H9 (cell line): ENCODE results near the gene NVL. TPM values are rescaled to one million over a fixed set of nuclear protein-coding genes. Genes with fewer than 3 reads are reported as not detected.

Source experiments
- DNase-seq: peaks from one replicate; pipeline ENCODE4 v3.0.0-alpha.2; 2017
- H2AFZ ChIP-seq: one replicate; pipeline ENCODE4 v1.6.1; 2013; ENCODE audit warnings: mild to moderate bottlenecking, low read length, control low read depth, moderate library complexity
- H2AK5ac ChIP-seq: 2 replicates; pipeline ENCODE4 v1.6.1; 2013; ENCODE audit warnings: low read length, control low read depth, mixed read lengths; ENCODE audit not compliant: insufficient read length
- H2BK120ac ChIP-seq: one replicate; pipeline ENCODE4 v1.6.1; 2013; ENCODE audit warnings: low read depth, mild to moderate bottlenecking, low read length, control low read depth, inconsistent platforms; ENCODE audit not compliant: poor library complexity, severe bottlenecking
- H2BK12ac ChIP-seq: 2 replicates; pipeline ENCODE4 v1.6.1; 2013; ENCODE audit warnings: low read length, control low read depth, mixed read lengths, low read depth; ENCODE audit not compliant: insufficient read length
- H2BK15ac ChIP-seq: 2 replicates; pipeline ENCODE4 v1.6.1; 2013; ENCODE audit warnings: low read depth, low read length, control low read depth
- H2BK20ac ChIP-seq: one replicate; pipeline ENCODE4 v1.6.1; 2013; ENCODE audit warnings: low read depth, mild to moderate bottlenecking, low read length, control low read depth, inconsistent platforms; ENCODE audit not compliant: poor library complexity, severe bottlenecking
- H2BK5ac ChIP-seq: 2 replicates; pipeline ENCODE4 v1.6.1; 2013; ENCODE audit warnings: low read length, control low read depth, mixed read lengths; ENCODE audit not compliant: insufficient read length
- H3K14ac ChIP-seq: 2 replicates; pipeline ENCODE4 v1.6.1; 2013; ENCODE audit warnings: low read length, control low read depth; ENCODE audit not compliant: insufficient read depth
- H3K18ac ChIP-seq: 2 replicates; pipeline ENCODE4 v1.6.1; 2013; ENCODE audit warnings: low read depth, mild to moderate bottlenecking, mixed read lengths, low read length, control low read depth; ENCODE audit not compliant: insufficient read length
- H3K23ac ChIP-seq: 2 replicates; pipeline ENCODE4 v1.6.1; 2013; ENCODE audit warnings: low read length, control low read depth, mixed read lengths, low read depth; ENCODE audit not compliant: insufficient read length
- H3K23me2 ChIP-seq: 2 replicates; pipeline ENCODE4 v1.6.1; 2013; ENCODE audit warnings: low read depth, mild to moderate bottlenecking, mixed read lengths, low read length, control low read depth; ENCODE audit not compliant: insufficient read length, poor library complexity, severe bottlenecking
- H3K27ac ChIP-seq: 2 replicates; pipeline ENCODE4 v1.5.1; 2013; ENCODE audit warnings: low read length, control low read depth, mixed read lengths, low read depth; ENCODE audit not compliant: insufficient read length
- H3K27me3 ChIP-seq: 2 replicates; pipeline ENCODE4 v1.6.1; 2013; ENCODE audit warnings: low read length, control low read depth, inconsistent platforms; ENCODE audit not compliant: insufficient read depth
- H3K4ac ChIP-seq: 2 replicates; pipeline ENCODE4 v1.6.1; 2013; ENCODE audit warnings: low read depth, mild to moderate bottlenecking, control low read depth, inconsistent platforms, low read length, moderate library complexity
- H3K4me1 ChIP-seq: 2 replicates; pipeline ENCODE4 v1.6.1; 2013; ENCODE audit warnings: low read length, control low read depth, inconsistent platforms; ENCODE audit not compliant: insufficient read depth
- H3K4me2 ChIP-seq: 2 replicates; pipeline ENCODE4 v1.6.1; 2013; ENCODE audit warnings: low read length, control low read depth, mixed read lengths; ENCODE audit not compliant: insufficient read length, insufficient read depth
- H3K56ac ChIP-seq: 2 replicates; pipeline ENCODE4 v1.6.1; 2013; ENCODE audit warnings: low read depth, mild to moderate bottlenecking, mixed read lengths, low read length, control low read depth; ENCODE audit not compliant: insufficient read length
- H3K79me1 ChIP-seq: 2 replicates; pipeline ENCODE4 v1.6.1; 2013; ENCODE audit warnings: low read depth, mild to moderate bottlenecking, moderate library complexity, low read length, control low read depth, inconsistent platforms; ENCODE audit not compliant: insufficient read depth, poor library complexity, severe bottlenecking
- H3K79me2 ChIP-seq: 2 replicates; pipeline ENCODE4 v1.6.1; 2013; ENCODE audit warnings: low read length, control low read depth, inconsistent platforms; ENCODE audit not compliant: insufficient read depth
- H3K9ac ChIP-seq: 2 replicates; pipeline ENCODE4 v1.6.1; 2013; ENCODE audit warnings: low read length, control low read depth, mixed read lengths; ENCODE audit not compliant: insufficient read length; ENCODE audit errors: extremely low read depth
- H3K9me3 ChIP-seq: one replicate; pipeline ENCODE4 v1.6.1; 2013; ENCODE audit warnings: low read depth, low read length, inconsistent platforms; ENCODE audit not compliant: control insufficient read depth
- H3T11ph ChIP-seq: one replicate; pipeline ENCODE4 v1.6.1; 2013; ENCODE audit warnings: mild to moderate bottlenecking, low read length, control low read depth, inconsistent platforms
- H4K20me1 ChIP-seq: one replicate; pipeline ENCODE4 v1.6.1; 2013; ENCODE audit not compliant: control insufficient read depth, insufficient read length, insufficient read depth
- H4K5ac ChIP-seq: 2 replicates; pipeline ENCODE4 v1.6.1; 2013; ENCODE audit warnings: low read depth, mild to moderate bottlenecking, mixed read lengths, low read length, control low read depth; ENCODE audit not compliant: insufficient read length
- H4K8ac ChIP-seq: replicated peaks from 2 replicates; pipeline ENCODE4 v1.6.1; 2013; ENCODE audit warnings: low read length, control low read depth, mixed read lengths, low read depth; ENCODE audit not compliant: insufficient read length
- H4K91ac ChIP-seq: 2 replicates; pipeline ENCODE4 v1.6.1; 2013; ENCODE audit warnings: low read depth, mild to moderate bottlenecking, moderate library complexity, mixed read lengths, low read length, control low read depth; ENCODE audit not compliant: insufficient read length
- H3K27ac Mint-ChIP-seq, 3 experiments: 2 replicates in 2 of 3; 3 replicates in 1 of 3; pipeline ENCODE4 v1.8.0; 2020 to 2021; ENCODE audit warnings: mixed read lengths in 3 of 3, mild to moderate bottlenecking in 1 of 3, moderate library complexity in 1 of 3
- H3K27me3 Mint-ChIP-seq: 2 replicates; pipeline ENCODE4 v1.8.0; 2021; ENCODE audit warnings: low read depth, mild to moderate bottlenecking, moderate library complexity, mixed read lengths
- H3K36me3 Mint-ChIP-seq, 3 experiments: 2 replicates in 2 of 3; 3 replicates in 1 of 3; pipeline ENCODE4 v1.8.0; 2020 to 2021; ENCODE audit warnings: low read depth in 3 of 3, mixed read lengths in 3 of 3; ENCODE audit not compliant: insufficient read depth in 1 of 3
- H3K4me1 Mint-ChIP-seq, 2 experiments: 2 replicates each; pipeline ENCODE4 v1.8.0; 2020; ENCODE audit warnings: mixed read lengths in 2 of 2
- H3K4me3 Mint-ChIP-seq, 2 experiments: 2 replicates in 1 of 2; 3 replicates in 1 of 2; pipeline ENCODE4 v1.8.0; 2020 to 2021; ENCODE audit warnings: mild to moderate bottlenecking in 2 of 2, mixed read lengths in 2 of 2, moderate library complexity in 1 of 2
- H3K9me3 Mint-ChIP-seq, 2 experiments: 2 replicates in 1 of 2; 3 replicates in 1 of 2; pipeline ENCODE4 v1.8.0; 2020; ENCODE audit warnings: mild to moderate bottlenecking in 2 of 2, mixed read lengths in 2 of 2, moderate library complexity in 1 of 2
- CTCF ChIP-seq: fragments of 200-600 bp; sonication (generic); conservative IDR thresholded peaks from 3 replicates; pipeline ENCODE4 v1.8.0; 2021; ENCODE audit warnings: antibody characterized with exemption, mild to moderate bottlenecking
- WGBS: extraction: QIAGEN DNeasy Blood & Tissue Kit; methylation state at CpG from one replicate; pipeline ENCODE4 v1.1.7; 2013; ENCODE audit warnings: missing lambda C conversion rate, low lambda C conversion rate, mixed read lengths; ENCODE audit not compliant: insufficient read length; ENCODE audit errors: extremely low coverage; 5-methylcytosine and 5-hydroxymethylcytosine counted together
- total RNA-seq: library from RNA; stranded (reverse); gene quantifications from 2 replicates; pipeline ENCODE4 v1.2.1, GENCODE V29; 2021

The NVL gene
- total RNA-seq, 1 experiment from 2014 or later: 66.9 TPM

DNA sequence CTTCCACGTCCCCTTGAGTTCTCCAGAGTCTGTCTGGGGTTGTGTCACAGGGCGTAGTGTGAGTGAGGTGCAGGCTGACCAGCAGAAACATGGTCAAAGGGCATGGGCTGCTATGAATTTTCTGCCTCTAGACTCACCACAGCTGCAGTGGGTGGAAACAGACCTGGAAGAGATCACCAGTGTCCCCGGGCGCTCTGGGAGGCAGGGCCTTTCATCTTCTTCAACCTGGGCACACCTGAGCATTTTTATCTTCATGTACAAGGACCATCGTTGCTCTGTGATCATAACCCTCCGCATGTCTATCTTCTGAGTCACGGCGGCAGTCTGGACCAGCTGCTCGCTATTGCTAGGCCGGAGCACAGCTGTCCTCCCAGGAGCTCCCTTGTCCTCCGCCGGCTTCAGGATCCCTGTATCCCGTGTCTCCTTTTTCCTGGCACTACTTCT, 117.3 kb downstream of the NVL start:
- H3K79me1 ChIP-seq: no peaks in the 10 kb centered on the region
- H3K23me2 ChIP-seq: no peaks in the 10 kb centered on the region
- no peak for DNase-seq
- no peak overlapping the region for H2BK20ac ChIP-seq
- no peak overlapping the region for H3K14ac ChIP-seq
- no peak overlapping the region for H3K9ac ChIP-seq
- no peaks in the 10 kb centered on the region for H3K9me3 ChIP-seq
- Mint-ChIP-seq H3K9me3 (no peaks in the 10 kb centered on the region), H3K27ac (peak overlapping the region; percentile 57 to 92 (median 85); a peak in 6 of 7 replicates), H3K4me1 (peaks cover 19 to 20% of the 10 kb centered on the region in 2 experiments), H3K36me3 (no peaks in the 10 kb centered on the region), H3K27me3 (no peaks in the 10 kb centered on the region; the same call in 1 of the 2 replicates), H3K4me3 (no peak overlapping the region)
- H3K79me2 ChIP-seq: no peaks in the 10 kb centered on the region
- H3K56ac ChIP-seq: no peak overlapping the region
- no peaks in the 10 kb centered on the region; the same call in none of the 2 replicates for H3K4me1 ChIP-seq
- WGBS: no CpG with 5 or more reads among the region's 13 CpGs
- no peak overlapping the region for H2BK120ac ChIP-seq
- TF ChIP-seq CTCF: no peak
- no peak overlapping the region for H2BK15ac ChIP-seq
- no peak overlapping the region for H3T11ph ChIP-seq
- no peaks in the 10 kb centered on the region for H3K27me3 ChIP-seq
- H4K5ac ChIP-seq: no peak overlapping the region
- no peak overlapping the region for H2AFZ ChIP-seq
- no peak overlapping the region for H3K18ac ChIP-seq
- no peak overlapping the region for H3K27ac ChIP-seq
- no peaks in the 10 kb centered on the region for H4K20me1 ChIP-seq
- H4K8ac ChIP-seq: no peak overlapping the region
- H3K4me2 ChIP-seq: no peak overlapping the region
- H2BK5ac ChIP-seq: no peak overlapping the region
- no peak overlapping the region for H4K91ac ChIP-seq
- no peak overlapping the region for H2BK12ac ChIP-seq
- no peak overlapping the region for H3K4ac ChIP-seq
- no peak overlapping the region for H3K23ac ChIP-seq
- no peak overlapping the region for H2AK5ac ChIP-seq
